HEK293 (cell line): Measurements from ENCODE around the gene NELL1.

Source experiments
- CTCF ChIA-PET: fragments of 350-600 bp; formaldehyde crosslinking; extraction: SDS; loops from one replicate; lab custom pipeline; 2021; ENCODE audit warnings: antibody characterized with exemption; lab: Yijun Ruan, JAX
- POLR2A ChIA-PET: fragments of 300-600 bp; formaldehyde crosslinking; extraction: SDS; loops from one replicate; lab custom pipeline; 2020; ENCODE audit warnings: antibody characterized with exemption, inconsistent platforms; lab: Yijun Ruan, JAX
- H3K27ac ChIP-seq: fragments of 200-500 bp; sonication (Bioruptor generic); 2 replicates; pipeline ENCODE4 v1.5.1; 2014; ENCODE audit warnings: low read depth, low read length, control low read depth, inconsistent platforms; ENCODE audit errors: extremely low read depth
- H3K36me3 ChIP-seq, 2 experiments: fragments of 200-500 bp in 1 of 2; sonication (Bioruptor generic) in 1 of 2; 1 replicate in 1 of 2; 2 replicates in 1 of 2; pipeline ENCODE4 v1.5.1; 2014 to 2017; ENCODE audit warnings: inconsistent platforms in 2 of 2, low read length in 2 of 2; ENCODE audit not compliant: control insufficient read depth in 2 of 2, insufficient read depth in 1 of 2
- H3K4me1 ChIP-seq: fragments of 200-500 bp; sonication (Bioruptor generic); 2 replicates; pipeline ENCODE4 v1.5.1; 2014; ENCODE audit warnings: mild to moderate bottlenecking, low read length, inconsistent platforms; ENCODE audit not compliant: control insufficient read depth, insufficient read depth
- H3K4me3 ChIP-seq: 2 replicates; pipeline ENCODE4 v1.5.1; 2011; ENCODE audit warnings: low read depth, mild to moderate bottlenecking, control low read depth, low read length, moderate library complexity
- H3K9me3 ChIP-seq: fragments of 200-500 bp; sonication (Bioruptor generic); 2 replicates; pipeline ENCODE4 v1.5.1; 2014; ENCODE audit warnings: low read depth, low read length, inconsistent platforms; ENCODE audit not compliant: control insufficient read depth, insufficient read depth
- GLIS2 ChIP-seq: fragments of 450-650 bp; formaldehyde crosslinking; IDR thresholded peaks from 2 replicates; pipeline ENCODE4 v1.5.1; 2016; ENCODE audit warnings: missing biosample characterization, missing genetic modification characterization
- HOXD13 ChIP-seq: sonication (generic); formaldehyde crosslinking; IDR thresholded peaks from 2 replicates; pipeline ENCODE4 v1.8.0; 2022; ENCODE audit warnings: missing genetic modification reagents, borderline replicate concordance
- KLF17 ChIP-seq: fragments of 450-650 bp; formaldehyde crosslinking; IDR thresholded peaks from 2 replicates; pipeline ENCODE4 v1.5.1; 2016; ENCODE audit warnings: missing biosample characterization, missing genetic modification characterization
- KLF7 ChIP-seq: fragments of 450-650 bp; formaldehyde crosslinking; IDR thresholded peaks from 2 replicates; pipeline ENCODE4 v1.5.1; 2016; ENCODE audit warnings: missing biosample characterization, missing genetic modification characterization, borderline replicate concordance
- SP3 ChIP-seq: fragments of 450-650 bp; formaldehyde crosslinking; IDR thresholded peaks from 2 replicates; pipeline ENCODE4 v1.5.1; 2016; ENCODE audit warnings: missing biosample characterization, missing genetic modification characterization
- ZBTB17 ChIP-seq: fragments of 450-650 bp; formaldehyde crosslinking; IDR thresholded peaks from 2 replicates; pipeline ENCODE4 v1.5.1; 2016; ENCODE audit warnings: missing biosample characterization, missing genetic modification characterization
- ZFP37 ChIP-seq: fragments of 450-650 bp; formaldehyde crosslinking; IDR thresholded peaks from 2 replicates; pipeline ENCODE4 v1.5.1; 2016; ENCODE audit warnings: missing biosample characterization, missing genetic modification characterization
- ZIC2 ChIP-seq: fragments of 450-650 bp; formaldehyde crosslinking; IDR thresholded peaks from 2 replicates; pipeline ENCODE4 v1.5.1; 2016; ENCODE audit warnings: missing biosample characterization, missing genetic modification characterization
- ZNF140 ChIP-seq: fragments of 450-650 bp; formaldehyde crosslinking; IDR thresholded peaks from 2 replicates; pipeline ENCODE4 v1.5.1; 2016; ENCODE audit warnings: missing biosample characterization, missing genetic modification characterization
- ZNF18 ChIP-seq: fragments of 450-650 bp; formaldehyde crosslinking; IDR thresholded peaks from 2 replicates; pipeline ENCODE4 v1.5.1; 2016; ENCODE audit warnings: missing biosample characterization, missing genetic modification characterization
- ZNF2 ChIP-seq: fragments of 450-650 bp; formaldehyde crosslinking; IDR thresholded peaks from 2 replicates; pipeline ENCODE4 v1.5.1; 2016; ENCODE audit warnings: missing biosample characterization, missing genetic modification characterization
- ZNF274 ChIP-seq, 2 experiments: fragments of 200-500 bp in 1 of 2; fragments of 450-650 bp in 1 of 2; sonication (Bioruptor generic) in 1 of 2; formaldehyde crosslinking in 1 of 2; IDR thresholded peaks; 2 replicates each; pipeline versions ENCODE4 v1.5.1 to v1.6.1; 2014 to 2016; ENCODE audit warnings: borderline replicate concordance in 1 of 2, inconsistent platforms in 1 of 2, low read length in 1 of 2, missing biosample characterization in 1 of 2, missing genetic modification characterization in 1 of 2
- ZNF302 ChIP-seq: fragments of 450-650 bp; formaldehyde crosslinking; IDR thresholded peaks from 2 replicates; pipeline ENCODE4 v1.5.1; 2016; ENCODE audit warnings: missing biosample characterization, missing genetic modification characterization, low read depth
- ZNF514 ChIP-seq: fragments of 450-650 bp; formaldehyde crosslinking; IDR thresholded peaks from 2 replicates; pipeline ENCODE4 v1.5.1; 2016; ENCODE audit warnings: missing biosample characterization, missing genetic modification characterization
- ZNF521 ChIP-seq: fragments of 450-650 bp; formaldehyde crosslinking; IDR thresholded peaks from 2 replicates; pipeline ENCODE4 v1.5.1; 2017; ENCODE audit warnings: missing biosample characterization, mild to moderate bottlenecking, missing genetic modification characterization
- ZNF558 ChIP-seq: fragments of 450-650 bp; formaldehyde crosslinking; IDR thresholded peaks from 2 replicates; pipeline ENCODE4 v1.5.1; 2016; ENCODE audit warnings: missing biosample characterization, missing genetic modification characterization
- ZNF596 ChIP-seq: fragments of 450-650 bp; IDR thresholded peaks from 2 replicates; pipeline ENCODE4 v1.5.0; 2018; ENCODE audit warnings: missing biosample characterization, mild to moderate bottlenecking, missing genetic modification characterization, moderate library complexity
- ZNF621 ChIP-seq: fragments of 450-650 bp; formaldehyde crosslinking; IDR thresholded peaks from 2 replicates; pipeline ENCODE4 v1.5.1; 2017; ENCODE audit warnings: missing biosample characterization, missing genetic modification characterization
- ZNF645 ChIP-seq: fragments of 450-650 bp; formaldehyde crosslinking; IDR thresholded peaks from 2 replicates; pipeline ENCODE4; 2016; ENCODE audit warnings: missing biosample characterization, missing genetic modification characterization
- ZNF670 ChIP-seq: fragments of 450-650 bp; formaldehyde crosslinking; IDR thresholded peaks from 2 replicates; pipeline ENCODE4 v1.5.1; 2016; ENCODE audit warnings: missing biosample characterization, missing genetic modification characterization, low read depth
- ZNF704 ChIP-seq: fragments of 450-650 bp; formaldehyde crosslinking; IDR thresholded peaks from 2 replicates; pipeline ENCODE4 v1.5.1; 2016; ENCODE audit warnings: missing biosample characterization, missing genetic modification characterization
- ZNF76 ChIP-seq: fragments of 450-650 bp; formaldehyde crosslinking; IDR thresholded peaks from 2 replicates; pipeline ENCODE4; 2016; ENCODE audit warnings: low read depth, missing biosample characterization, missing genetic modification characterization, borderline replicate concordance
- ZNF843 ChIP-seq: fragments of 450-650 bp; formaldehyde crosslinking; IDR thresholded peaks from 2 replicates; pipeline ENCODE4 v1.5.1; 2016; ENCODE audit warnings: missing biosample characterization, missing genetic modification characterization

NELL1 gene

GRCh38 chr11:20661445-20661844 is 7.9 kb upstream of the NELL1 start:
- H3K27ac ChIP-seq, result no peak overlapping the region
- no peak overlapping the region for H3K4me3 ChIP-seq
- TF ChIP-seq ZNF140 (tag by site-specific recombination), result no peak
- no peak for TF ChIP-seq ZNF2 (tag by site-specific recombination)
- TF ChIP-seq ZIC2 (tag by site-specific recombination), result no peak
- no peak for TF ChIP-seq ZNF596
- no peak for TF ChIP-seq ZNF704 (tag by site-specific recombination)
- TF ChIP-seq KLF17 (tag by site-specific recombination), result no peak
- TF ChIP-seq ZNF670 (tag by site-specific recombination), result no peak
- no peak for TF ChIP-seq ZNF558 (tag by site-specific recombination)
- TF ChIP-seq KLF7 (tag by site-specific recombination), result no peak
- TF ChIP-seq ZNF302 (tag by site-specific recombination), result no peak
- TF ChIP-seq ZNF521 (tag by site-specific recombination), result no peak
- no peaks in the 10 kb centered on the region for H3K36me3 ChIP-seq
- H3K4me1 ChIP-seq, result no peaks in the 10 kb centered on the region
- H3K9me3 ChIP-seq, result no peaks in the 10 kb centered on the region
- ChIA-PET POLR2A (no interaction called here), CTCF (interaction anchor here (0.9 to 1.0 kb wide), 2 partner anchors 10 to 13 kb away, joined by 4 to 5 read pairs; no protein-coding TSS in a partner anchor)

DNA sequence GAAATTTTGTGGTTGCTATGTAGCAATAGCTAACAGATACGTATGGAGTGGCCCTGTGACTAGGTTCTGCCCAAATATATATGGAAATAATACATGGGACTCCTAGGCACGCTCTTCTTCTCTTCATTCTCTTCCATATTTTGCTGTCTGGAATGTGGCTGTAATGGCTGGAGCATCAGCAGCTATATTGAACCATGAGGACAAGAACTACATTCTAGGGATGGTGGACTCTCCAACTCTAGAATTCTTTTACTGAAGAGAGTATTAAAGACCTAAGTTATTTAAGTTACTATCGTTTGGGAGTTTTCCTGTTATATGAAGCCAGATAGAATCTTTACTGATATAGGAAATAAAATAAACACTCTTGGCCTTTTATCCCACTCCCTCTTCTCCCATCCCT is 7.5 kb upstream of the NELL1 start:
- ChIA-PET POLR2A (no interaction called here), CTCF (interaction anchor here (0.9 to 1.0 kb wide), 2 partner anchors 10 to 14 kb away, joined by 4 to 5 read pairs; no protein-coding TSS in a partner anchor)
- Histone ChIP-seq H3K4me1 (no peaks in the 10 kb centered on the region), H3K36me3 (no peaks in the 10 kb centered on the region), H3K9me3 (no peaks in the 10 kb centered on the region), H3K4me3 (no peak overlapping the region), H3K27ac (no peak overlapping the region)
- TF ChIP-seq ZNF645 (tag by site-specific recombination) (no peak), ZNF514 (tag by site-specific recombination) (no peak), KLF7 (tag by site-specific recombination) (no peak), ZNF843 (no peak), ZNF274 (IDR thresholded peaks at IDR 0.05; ENCODE audit: low read length) (no peak), ZNF274 (tag by site-specific recombination; IDR thresholded peaks at IDR 0.05; ENCODE audit: borderline replicate concordance) (no peak), ZBTB17 (tag by site-specific recombination) (no peak), HOXD13 (no peak), ZNF18 (no peak), ZFP37 (tag by site-specific recombination) (no peak), GLIS2 (tag by site-specific recombination) (no peak), SP3 (no peak), ZNF621 (tag by site-specific recombination) (no peak), ZNF76 (no peak)
